CD14-positive monocyte (primary cell): ENCODE measurements around the gene EQTN. TPM values are rescaled to one million over a fixed set of nuclear protein-coding genes. Genes with fewer than 3 reads are reported as not detected.

ENCODE experiments used
- DNase-seq, 3 donors: peaks; one replicate each; pipeline ENCODE4 v3.0.0-alpha.2; 2011 to 2022
- H2AFZ ChIP-seq: 2 replicates; pipeline ENCODE4 v1.6.0; 2012; ENCODE audit warnings: mild to moderate bottlenecking, low read depth, low read length, inconsistent platforms; ENCODE audit not compliant: insufficient read depth, poor library complexity, severe bottlenecking
- H3K27ac ChIP-seq, 2 donors: 1 replicate in 1 of 2; 2 replicates in 1 of 2; pipeline ENCODE4 v1.5.1; 2012 to 2013; ENCODE audit warnings: low read length in 2 of 2, control low read depth in 1 of 2, inconsistent platforms in 1 of 2, low read depth in 1 of 2, mild to moderate bottlenecking in 1 of 2
- H3K27me3 ChIP-seq, 2 donors: one replicate each; pipeline versions ENCODE4 v1.6.0 to v1.6.1; 2011 to 2013; ENCODE audit warnings: low read length in 2 of 2; ENCODE audit not compliant: control insufficient read depth in 2 of 2, insufficient read depth in 2 of 2
- H3K36me3 ChIP-seq, 2 donors: replicated peaks in 1 of 2; 1 replicate in 1 of 2; 2 replicates in 1 of 2; pipeline versions ENCODE4 v1.5.1 to v1.6.1; 2012 to 2013; ENCODE audit warnings: low read length in 2 of 2, control low read depth in 1 of 2, inconsistent platforms in 1 of 2, mild to moderate bottlenecking in 1 of 2; ENCODE audit not compliant: insufficient read depth in 2 of 2, control insufficient read depth in 1 of 2
- H3K4me1 ChIP-seq, 2 donors: 1 replicate in 1 of 2; 2 replicates in 1 of 2; pipeline versions ENCODE4 v1.5.1 to v1.6.1; 2012 to 2013; ENCODE audit warnings: low read length in 2 of 2, control low read depth in 1 of 2, inconsistent platforms in 1 of 2, mild to moderate bottlenecking in 1 of 2, moderate library complexity in 1 of 2; ENCODE audit not compliant: insufficient read depth in 2 of 2, control insufficient read depth in 1 of 2
- H3K4me2 ChIP-seq: replicated peaks from 2 replicates; pipeline ENCODE3; 2012; ENCODE audit warnings: low read length, moderate library complexity, mild to moderate bottlenecking; ENCODE audit not compliant: poor library complexity, severe bottlenecking; ENCODE audit errors: extremely low read depth
- H3K4me3 ChIP-seq, 3 experiments: fragments of 200-600 bp in 1 of 3; sonication (generic) in 1 of 3; replicated peaks in 1 of 3; 1 replicate in 2 of 3; 2 replicates in 1 of 3; pipeline ENCODE4 v1.5.1; 2011 to 2013; ENCODE audit warnings: low read length in 3 of 3, mild to moderate bottlenecking in 3 of 3, control low read depth in 2 of 3, low read depth in 2 of 3, inconsistent platforms in 1 of 3, moderate library complexity in 1 of 3
- H3K79me2 ChIP-seq: 2 replicates; pipeline ENCODE4 v1.6.0; 2012; ENCODE audit warnings: mild to moderate bottlenecking, control low read depth, inconsistent platforms, low read length, moderate library complexity; ENCODE audit not compliant: insufficient read depth
- H3K9ac ChIP-seq: 2 replicates; pipeline ENCODE4 v1.6.0; 2017; ENCODE audit warnings: low read length, mild to moderate bottlenecking; ENCODE audit not compliant: insufficient read depth, poor library complexity, severe bottlenecking
- H3K9me3 ChIP-seq, 2 donors: replicated peaks in 1 of 2; 1 replicate in 1 of 2; 2 replicates in 1 of 2; pipeline versions ENCODE4 v1.5.1 to v1.6.1; 2012 to 2013; ENCODE audit warnings: low read length in 2 of 2, control low read depth in 1 of 2; ENCODE audit not compliant: control insufficient read depth in 1 of 2, insufficient read depth in 1 of 2
- H4K20me1 ChIP-seq: 2 replicates; pipeline ENCODE4 v1.6.0; 2012; ENCODE audit warnings: mild to moderate bottlenecking, low read length, control low read depth, moderate library complexity; ENCODE audit not compliant: insufficient read depth
- H3K27ac Mint-ChIP-seq, 7 donors: one replicate each; pipeline ENCODE4 v1.8.0; 2020; ENCODE audit warnings: mild to moderate bottlenecking in 7 of 7, mixed read lengths in 7 of 7, moderate library complexity in 6 of 7, inconsistent platforms in 2 of 7
- H3K27me3 Mint-ChIP-seq, 3 donors: one replicate each; pipeline ENCODE4 v1.8.0; 2021 to 2022; ENCODE audit warnings: low read depth in 3 of 3, mild to moderate bottlenecking in 3 of 3, mixed read lengths in 3 of 3, moderate library complexity in 3 of 3, inconsistent platforms in 1 of 3
- H3K36me3 Mint-ChIP-seq, 2 donors: one replicate each; pipeline ENCODE4 v1.8.0; 2020; ENCODE audit warnings: mixed read lengths in 2 of 2, inconsistent platforms in 1 of 2, mild to moderate bottlenecking in 1 of 2
- H3K4me1 Mint-ChIP-seq: one replicate; pipeline ENCODE4 v1.8.0; 2020; ENCODE audit warnings: mild to moderate bottlenecking, mixed read lengths
- H3K4me3 Mint-ChIP-seq, 2 donors: one replicate each; pipeline ENCODE4 v1.8.0; 2020; ENCODE audit warnings: mild to moderate bottlenecking in 2 of 2, mixed read lengths in 2 of 2, moderate library complexity in 1 of 2
- H3K9me3 Mint-ChIP-seq, 7 donors: one replicate each; pipeline ENCODE4 v1.8.0; 2020 to 2022; ENCODE audit warnings: mixed read lengths in 7 of 7, mild to moderate bottlenecking in 6 of 7, moderate library complexity in 6 of 7, inconsistent platforms in 2 of 7
- CTCF ChIP-seq: fragments of 200-600 bp; IDR thresholded peaks from one replicate; pipeline ENCODE4 v1.8.0; 2022; ENCODE audit warnings: antibody characterized with exemption, mild to moderate bottlenecking
- WGBS: methylation state at CpG from one replicate; pipeline ENCODE4 v1.1.5; 2013; ENCODE audit warnings: missing lambda C conversion rate; ENCODE audit not compliant: insufficient coverage; 5-methylcytosine and 5-hydroxymethylcytosine counted together
- intact Hi-C, 2 donors: fragments of 100-400 bp; cut with micrococcal nuclease; formaldehyde crosslinking; loops; one replicate each; pipeline versions ENCODE4 v1.15.0 to v1.15.1; 2023
- polyA plus RNA-seq, 3 donors: library from polyadenylated mRNA; depleted of rRNA in 1 of 3; unstranded in 2 of 3; stranded (reverse) in 1 of 3; fragments of 300-500 nt in 2 of 3; fragments of >200 nt in 1 of 3; fragmentation: Illumina TruSeq in 2 of 3; gene quantifications; 1 replicate in 2 of 3; 2 replicates in 1 of 3; pipeline ENCODE4 v1.2.3, GENCODE V29; 2012 to 2021

EQTN gene
- polyA plus RNA-seq, 3 donors = not detected

- 94% methylated on average over 12 of the region's 16 CpGs for WGBS
- Mint-ChIP-seq H3K4me3 (no peak overlapping the region), H3K4me1 (peaks cover 17% of the 10 kb centered on the region), H3K9me3 (no peaks in the 10 kb centered on the region), H3K36me3 (no peaks in the 10 kb centered on the region), H3K27me3 (peaks cover 0 to 6% (median 0%) of the 10 kb centered on the region in 3 donors), H3K27ac (no peak overlapping the region)
- Histone ChIP-seq H3K27me3 (no peaks in the 10 kb centered on the region), H3K27ac (no peak overlapping the region), H3K9ac (no peak overlapping the region), H2AFZ (no peak overlapping the region), H3K79me2 (no peaks in the 10 kb centered on the region), H3K9me3 (no peaks in the 10 kb centered on the region), H3K4me2 (no peak overlapping the region), H4K20me1 (no peaks in the 10 kb centered on the region), H3K36me3 (no peaks in the 10 kb centered on the region), H3K4me3 (no peak overlapping the region), H3K4me1 (no peaks in the 10 kb centered on the region)
- TF ChIP-seq CTCF = no peak
- intact Hi-C loops = no loop called here
- no peak for DNase-seq
Observed at GRCh38 chr9:27280249-27280648, 16.7 kb downstream of the EQTN start.

GRCh38 chr9:27279611-27280010 is 17.3 kb downstream of the EQTN start:
- no peaks in the 10 kb centered on the region for H3K36me3 Mint-ChIP-seq
- H3K4me3 Mint-ChIP-seq = no peak overlapping the region
- no peaks in the 10 kb centered on the region for H3K79me2 ChIP-seq
- no peaks in the 10 kb centered on the region for H3K36me3 ChIP-seq
- H3K4me2 ChIP-seq = no peak overlapping the region
- DNase-seq = no peak
- no peak overlapping the region for H3K4me3 ChIP-seq
- H3K9ac ChIP-seq = no peak overlapping the region
- no peak overlapping the region for H2AFZ ChIP-seq
- H3K27me3 Mint-ChIP-seq = peaks cover 0 to 6% (median 0%) of the 10 kb centered on the region in 3 donors
- TF ChIP-seq CTCF = no peak
- no peak overlapping the region for H3K27ac Mint-ChIP-seq
- 83% methylated on average over 2 of the region's 3 CpGs for WGBS
- H3K27me3 ChIP-seq = no peaks in the 10 kb centered on the region
- no peak overlapping the region for H3K27ac ChIP-seq
- H3K4me1 ChIP-seq = no peaks in the 10 kb centered on the region
- intact Hi-C loops = no loop called here
- peaks cover 17% of the 10 kb centered on the region for H3K4me1 Mint-ChIP-seq
- H3K9me3 ChIP-seq = no peaks in the 10 kb centered on the region
- no peaks in the 10 kb centered on the region for H4K20me1 ChIP-seq
- H3K9me3 Mint-ChIP-seq = no peaks in the 10 kb centered on the region
